ENCODE measurements around the gene C1orf226. TPM values are rescaled to one million over a fixed set of nuclear protein-coding genes. Genes with fewer than 3 reads are reported as not detected.

The C1orf226 gene
- total and polyA plus RNA-seq, 4 donors, result 1.4 to 10.2 (median 5.9) TPM

GRCh38 chr1:162388083-162388594 lies 6.6 kb downstream of the C1orf226 start:
- 63% methylated on average over 7 of the region's 8 CpGs for WGBS (ENCODE audit: insufficient coverage)
- Histone ChIP-seq H3K36me3 (ENCODE audit: control insufficient read depth, insufficient read depth, low read length) (peaks cover 22% of the 10 kb centered on the region), H3K27ac (ENCODE audit: low read depth, low read length) (no peak overlapping the region), H3K4me3 (ENCODE audit: low read depth, low read length) (no peak overlapping the region), H3K27me3 (ENCODE audit: control insufficient read depth, insufficient read depth, low read length) (no peaks in the 10 kb centered on the region), H3K9me3 (ENCODE audit: control insufficient read depth, insufficient read depth, low read length) (no peaks in the 10 kb centered on the region), H3K4me1 (ENCODE audit: control insufficient read depth, insufficient read depth, low read length) (peaks cover 33% of the 10 kb centered on the region)
- DNase-seq (ENCODE audit: low read depth in 4 of 6, low spot score in 6 of 6), result no peak

- Histone ChIP-seq H3K4me1 (ENCODE audit: control insufficient read depth, insufficient read depth, low read length) (peaks cover 33% of the 10 kb centered on the region), H3K36me3 (ENCODE audit: control insufficient read depth, insufficient read depth, low read length) (peaks cover 17% of the 10 kb centered on the region), H3K4me3 (ENCODE audit: low read depth, low read length) (no peak overlapping the region), H3K27ac (ENCODE audit: low read depth, low read length) (no peak overlapping the region), H3K27me3 (ENCODE audit: control insufficient read depth, insufficient read depth, low read length) (no peaks in the 10 kb centered on the region), H3K9me3 (ENCODE audit: control insufficient read depth, insufficient read depth, low read length) (no peaks in the 10 kb centered on the region)
- DNase-seq (ENCODE audit: low read depth in 4 of 6, low spot score in 6 of 6), result no peak
- no CpG with 5 or more reads among the region's 5 CpGs for WGBS (ENCODE audit: insufficient coverage)
Observed at GRCh38 chr1:162388615-162389014, 7.1 kb downstream of the C1orf226 start.

- H3K27ac ChIP-seq (ENCODE audit: low read depth, low read length), result no peak overlapping the region
- H3K4me3 ChIP-seq (ENCODE audit: low read depth, low read length), result no peak overlapping the region
- peak in 2 of 6 donors; percentile 29 to 75 for DNase-seq (ENCODE audit: low read depth in 4 of 6, low spot score in 6 of 6)
- H3K36me3 ChIP-seq (ENCODE audit: control insufficient read depth, insufficient read depth, low read length), result peaks cover 11% of the 10 kb centered on the region
- no peaks in the 10 kb centered on the region for H3K27me3 ChIP-seq (ENCODE audit: control insufficient read depth, insufficient read depth, low read length)
- no peaks in the 10 kb centered on the region for H3K9me3 ChIP-seq (ENCODE audit: control insufficient read depth, insufficient read depth, low read length)
- WGBS (ENCODE audit: insufficient coverage), result 51% methylated on average over 7 of the region's 11 CpGs
- H3K4me1 ChIP-seq (ENCODE audit: control insufficient read depth, insufficient read depth, low read length), result peaks cover 31% of the 10 kb centered on the region
Observed at GRCh38 chr1:162389021-162389818, 7.7 kb downstream of the C1orf226 start.

GRCh38 chr1:162389971-162390370 lies 8.4 kb downstream of the C1orf226 start:
- Histone ChIP-seq H3K4me3 (ENCODE audit: low read depth, low read length) (no peak overlapping the region), H3K27me3 (ENCODE audit: control insufficient read depth, insufficient read depth, low read length) (no peaks in the 10 kb centered on the region), H3K9me3 (ENCODE audit: control insufficient read depth, insufficient read depth, low read length) (no peaks in the 10 kb centered on the region), H3K36me3 (ENCODE audit: control insufficient read depth, insufficient read depth, low read length) (peaks cover 3% of the 10 kb centered on the region), H3K27ac (ENCODE audit: low read depth, low read length) (no peak overlapping the region), H3K4me1 (ENCODE audit: control insufficient read depth, insufficient read depth, low read length) (peaks cover 30% of the 10 kb centered on the region)
- WGBS (ENCODE audit: insufficient coverage), result 85% methylated on average over 6 of the region's 9 CpGs
- no peak for DNase-seq (ENCODE audit: low read depth in 4 of 6, low spot score in 6 of 6)

GRCh38 chr1:162390396-162391185 lies 9.1 kb downstream of the C1orf226 start:
- Histone ChIP-seq H3K27me3 (ENCODE audit: control insufficient read depth, insufficient read depth, low read length) (no peaks in the 10 kb centered on the region), H3K4me1 (ENCODE audit: control insufficient read depth, insufficient read depth, low read length) (peaks cover 30% of the 10 kb centered on the region), H3K4me3 (ENCODE audit: low read depth, low read length) (no peak overlapping the region), H3K27ac (ENCODE audit: low read depth, low read length) (no peak overlapping the region), H3K9me3 (ENCODE audit: control insufficient read depth, insufficient read depth, low read length) (no peaks in the 10 kb centered on the region), H3K36me3 (ENCODE audit: control insufficient read depth, insufficient read depth, low read length) (no peaks in the 10 kb centered on the region)
- WGBS (ENCODE audit: insufficient coverage), result 70% methylated on average over 13 of the region's 15 CpGs
- peak in 1 of 6 donors; percentile 63 for DNase-seq (ENCODE audit: low read depth in 4 of 6, low spot score in 6 of 6)

GRCh38 chr1:162391790-162392563 lies 10.4 kb downstream of the C1orf226 start:
- Histone ChIP-seq H3K27me3 (ENCODE audit: control insufficient read depth, insufficient read depth, low read length) (no peaks in the 10 kb centered on the region), H3K27ac (ENCODE audit: low read depth, low read length) (no peak overlapping the region), H3K9me3 (ENCODE audit: control insufficient read depth, insufficient read depth, low read length) (no peaks in the 10 kb centered on the region), H3K36me3 (ENCODE audit: control insufficient read depth, insufficient read depth, low read length) (no peaks in the 10 kb centered on the region), H3K4me3 (ENCODE audit: low read depth, low read length) (no peak overlapping the region), H3K4me1 (ENCODE audit: control insufficient read depth, insufficient read depth, low read length) (peaks cover 30% of the 10 kb centered on the region)
- peak in 3 of 6 donors; percentile 43 to 85 (median 69) for DNase-seq (ENCODE audit: low read depth in 4 of 6, low spot score in 6 of 6)
- no CpG with 5 or more reads among the region's 4 CpGs for WGBS (ENCODE audit: insufficient coverage)

GRCh38 chr1:162396201-162396906 lies 14.8 kb downstream of the C1orf226 start:
- 86% methylated on average over 1 of the region's 3 CpGs for WGBS (ENCODE audit: insufficient coverage)

GRCh38 chr1:162397039-162397448 lies 15.5 kb downstream of the C1orf226 start:
- no peak for DNase-seq (ENCODE audit: low read depth in 4 of 6, low spot score in 6 of 6)
- WGBS (ENCODE audit: insufficient coverage), result 100% methylated on average over 1 of the region's 3 CpGs
- Histone ChIP-seq H3K9me3 (ENCODE audit: control insufficient read depth, insufficient read depth, low read length) (no peaks in the 10 kb centered on the region), H3K27me3 (ENCODE audit: control insufficient read depth, insufficient read depth, low read length) (no peaks in the 10 kb centered on the region), H3K4me1 (ENCODE audit: control insufficient read depth, insufficient read depth, low read length) (no peaks in the 10 kb centered on the region), H3K4me3 (ENCODE audit: low read depth, low read length) (no peak overlapping the region), H3K27ac (ENCODE audit: low read depth, low read length) (no peak overlapping the region), H3K36me3 (ENCODE audit: control insufficient read depth, insufficient read depth, low read length) (no peaks in the 10 kb centered on the region)

More at GRCh38 chr1:162396201-162396906, 14.8 kb downstream of the C1orf226 start:
- Histone ChIP-seq H3K27me3 (ENCODE audit: control insufficient read depth, insufficient read depth, low read length) (no peaks in the 10 kb centered on the region), H3K4me1 (ENCODE audit: control insufficient read depth, insufficient read depth, low read length) (no peaks in the 10 kb centered on the region), H3K9me3 (ENCODE audit: control insufficient read depth, insufficient read depth, low read length) (no peaks in the 10 kb centered on the region), H3K4me3 (ENCODE audit: low read depth, low read length) (no peak overlapping the region), H3K36me3 (ENCODE audit: control insufficient read depth, insufficient read depth, low read length) (no peaks in the 10 kb centered on the region), H3K27ac (ENCODE audit: low read depth, low read length) (no peak overlapping the region)
- DNase-seq (ENCODE audit: low read depth in 4 of 6, low spot score in 6 of 6), result no peak

Data from spinal cord (tissue), 10 donors.